Esophagus muscularis mucosa (tissue), 3 donors: ENCODE data around the gene GSS.

Experiments
- CTCF ChIP-seq, 3 experiments: fragments of 200-600 bp in 2 of 3; fragments of 450-650 bp in 1 of 3; sonication (generic) in 2 of 3; IDR thresholded peaks; one replicate each; pipeline ENCODE4 v1.5.1; 2017 to 2019; ENCODE audit warnings: antibody characterized with exemption in 3 of 3, mild to moderate bottlenecking in 2 of 3, moderate library complexity in 1 of 3
- POLR2A ChIP-seq: fragments of 450-650 bp; IDR thresholded peaks from one replicate; pipeline ENCODE4 v1.6.1; 2017; ENCODE audit warnings: antibody characterized with exemption, moderate library complexity, mild to moderate bottlenecking, low read depth
- POLR2AphosphoS5 ChIP-seq, 2 donors: sonication (generic); formaldehyde crosslinking; IDR thresholded peaks; one replicate each; pipeline ENCODE4 v1.6.1; 2017; ENCODE audit warnings: antibody characterized with exemption in 2 of 2

GRCh38 chr20:34904202-34904621, 51.4 kb downstream of the GSS start:
- TF ChIP-seq CTCF (IDR thresholded peaks at IDR 0.05) (no peak), POLR2A (no peak), POLR2AphosphoS5 (IDR thresholded peaks at IDR 0.05) (no peak)
